Measurements from ENCODE around the gene TSKU. TPM values are rescaled to one million over a fixed set of nuclear protein-coding genes. Genes with fewer than 3 reads are reported as not detected.

TSKU gene
- total RNA-seq, 1 donor: 23.5 TPM

DNA sequence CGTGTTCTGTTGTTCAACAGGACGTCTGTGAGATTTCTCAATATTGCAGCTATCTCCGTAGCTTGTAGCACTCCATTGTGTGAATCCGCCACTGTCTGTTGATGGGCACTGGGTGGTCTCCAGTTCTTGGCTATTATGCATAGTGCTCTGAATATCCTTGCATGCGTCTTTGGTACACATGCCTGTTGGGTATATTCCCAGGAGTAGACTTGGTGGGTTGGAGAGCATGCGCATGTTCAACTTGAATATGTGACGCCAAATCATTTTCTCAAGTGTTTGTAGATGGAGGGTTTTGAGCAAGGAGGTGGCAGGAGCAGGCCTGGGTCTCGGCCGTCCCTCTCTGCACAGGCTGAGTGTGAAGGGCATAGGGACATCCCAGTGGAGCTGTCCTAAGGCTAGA is 24.8 kb upstream of the TSKU start:
- no peak for DNase-seq (ENCODE audit: insufficient read length, low spot score, missing footprints)
- Histone ChIP-seq H3K36me3 (ENCODE audit: insufficient read depth, low read length) (no peaks in the 10 kb centered on the region), H4K20me1 (ENCODE audit: insufficient read depth, low read length) (no peaks in the 10 kb centered on the region), H3K9me3 (ENCODE audit: low read depth, low read length) (no peaks in the 10 kb centered on the region), H2AFZ (ENCODE audit: low read length) (no peak overlapping the region), H3K79me2 (ENCODE audit: insufficient read depth, low read length) (no peaks in the 10 kb centered on the region), H3K4me2 (ENCODE audit: insufficient read depth, low read length) (no peak overlapping the region), H3K27ac (ENCODE audit: low read depth, low read length) (no peak overlapping the region), H3K4me3 (ENCODE audit: insufficient read depth, low read length) (no peak overlapping the region), H3K27me3 (ENCODE audit: insufficient read depth, low read length) (no peaks in the 10 kb centered on the region), H3K4me1 (ENCODE audit: insufficient read depth, low read length) (peaks cover 8% of the 10 kb centered on the region)
- TF ChIP-seq, protein P1, sequence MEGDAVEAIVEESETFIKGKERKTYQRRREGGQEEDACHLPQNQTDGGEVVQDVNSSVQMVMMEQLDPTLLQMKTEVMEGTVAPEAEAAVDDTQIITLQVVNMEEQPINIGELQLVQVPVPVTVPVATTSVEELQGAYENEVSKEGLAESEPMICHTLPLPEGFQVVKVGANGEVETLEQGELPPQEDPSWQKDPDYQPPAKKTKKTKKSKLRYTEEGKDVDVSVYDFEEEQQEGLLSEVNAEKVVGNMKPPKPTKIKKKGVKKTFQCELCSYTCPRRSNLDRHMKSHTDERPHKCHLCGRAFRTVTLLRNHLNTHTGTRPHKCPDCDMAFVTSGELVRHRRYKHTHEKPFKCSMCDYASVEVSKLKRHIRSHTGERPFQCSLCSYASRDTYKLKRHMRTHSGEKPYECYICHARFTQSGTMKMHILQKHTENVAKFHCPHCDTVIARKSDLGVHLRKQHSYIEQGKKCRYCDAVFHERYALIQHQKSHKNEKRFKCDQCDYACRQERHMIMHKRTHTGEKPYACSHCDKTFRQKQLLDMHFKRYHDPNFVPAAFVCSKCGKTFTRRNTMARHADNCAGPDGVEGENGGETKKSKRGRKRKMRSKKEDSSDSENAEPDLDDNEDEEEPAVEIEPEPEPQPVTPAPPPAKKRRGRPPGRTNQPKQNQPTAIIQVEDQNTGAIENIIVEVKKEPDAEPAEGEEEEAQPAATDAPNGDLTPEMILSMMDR (IDR thresholded peaks at IDR 0.05; ENCODE audit: extremely low read depth, low read depth, low read length): no peak

DNA sequence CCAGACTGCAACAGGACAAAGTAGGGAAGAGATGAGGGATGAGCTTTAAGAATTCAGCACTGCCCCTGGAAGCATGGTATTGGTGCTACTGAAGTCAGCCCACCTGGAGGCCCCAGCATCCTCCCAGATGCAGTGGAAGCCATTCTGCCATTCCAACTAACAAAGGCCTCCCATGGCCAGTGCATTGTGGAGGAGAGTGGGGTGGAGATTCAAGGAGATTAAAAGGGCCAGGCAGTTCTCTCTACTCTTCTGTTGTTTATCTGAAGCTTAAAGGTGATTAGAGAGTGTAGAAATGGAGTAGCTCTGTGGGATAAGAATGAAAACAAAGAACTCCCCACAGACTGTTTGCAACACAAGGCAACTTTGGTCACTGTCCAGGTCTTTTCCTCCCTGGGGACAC is 24.1 kb upstream of the TSKU start:
- H3K79me2 ChIP-seq (ENCODE audit: insufficient read depth, low read length): no peaks in the 10 kb centered on the region
- TF ChIP-seq, protein P1 (IDR thresholded peaks at IDR 0.05; ENCODE audit: extremely low read depth, low read depth, low read length): no peak
- no peak overlapping the region for H3K4me3 ChIP-seq (ENCODE audit: insufficient read depth, low read length)
- no peak overlapping the region for H2AFZ ChIP-seq (ENCODE audit: low read length)
- H3K4me2 ChIP-seq (ENCODE audit: insufficient read depth, low read length): no peak overlapping the region
- no peaks in the 10 kb centered on the region for H3K27me3 ChIP-seq (ENCODE audit: insufficient read depth, low read length)
- peaks cover 11% of the 10 kb centered on the region for H3K4me1 ChIP-seq (ENCODE audit: insufficient read depth, low read length)
- H3K9me3 ChIP-seq (ENCODE audit: low read depth, low read length): no peaks in the 10 kb centered on the region
- H3K36me3 ChIP-seq (ENCODE audit: insufficient read depth, low read length): no peaks in the 10 kb centered on the region
- no peak for DNase-seq (ENCODE audit: insufficient read length, low spot score, missing footprints)
- no peak overlapping the region for H3K27ac ChIP-seq (ENCODE audit: low read depth, low read length)
- H4K20me1 ChIP-seq (ENCODE audit: insufficient read depth, low read length): no peaks in the 10 kb centered on the region

DNA sequence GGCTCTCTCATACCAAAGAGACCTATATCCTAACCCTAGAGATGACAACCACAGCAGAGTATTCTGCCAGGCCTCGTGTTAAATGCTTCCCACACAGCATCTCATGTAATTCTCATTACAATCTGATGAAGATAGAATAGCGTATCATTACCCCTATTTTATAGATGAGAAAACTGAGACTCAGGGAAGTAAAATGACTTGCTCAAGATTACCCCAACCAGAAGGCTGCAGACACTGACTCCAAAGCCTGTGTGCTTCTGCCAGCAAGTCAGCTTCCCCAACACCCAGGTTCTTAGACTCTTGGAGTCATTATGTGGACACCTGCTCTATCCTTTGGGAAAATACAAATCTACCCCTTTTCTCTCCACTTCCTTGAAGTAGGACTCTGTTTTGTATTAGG is 23.6 kb upstream of the TSKU start:
- no peaks in the 10 kb centered on the region for H3K9me3 ChIP-seq (ENCODE audit: low read depth, low read length)
- TF ChIP-seq, protein P1 (IDR thresholded peaks at IDR 0.05; ENCODE audit: extremely low read depth, low read depth, low read length): no peak
- H3K36me3 ChIP-seq (ENCODE audit: insufficient read depth, low read length): no peaks in the 10 kb centered on the region
- H3K27me3 ChIP-seq (ENCODE audit: insufficient read depth, low read length): no peaks in the 10 kb centered on the region
- no peak for DNase-seq (ENCODE audit: insufficient read length, low spot score, missing footprints)
- no peak overlapping the region for H3K4me2 ChIP-seq (ENCODE audit: insufficient read depth, low read length)
- no peaks in the 10 kb centered on the region for H4K20me1 ChIP-seq (ENCODE audit: insufficient read depth, low read length)
- H3K27ac ChIP-seq (ENCODE audit: low read depth, low read length): no peak overlapping the region
- H3K79me2 ChIP-seq (ENCODE audit: insufficient read depth, low read length): no peaks in the 10 kb centered on the region
- H3K4me3 ChIP-seq (ENCODE audit: insufficient read depth, low read length): no peak overlapping the region
- H3K4me1 ChIP-seq (ENCODE audit: insufficient read depth, low read length): peaks cover 15% of the 10 kb centered on the region
- H2AFZ ChIP-seq (ENCODE audit: low read length): no peak overlapping the region

DNA sequence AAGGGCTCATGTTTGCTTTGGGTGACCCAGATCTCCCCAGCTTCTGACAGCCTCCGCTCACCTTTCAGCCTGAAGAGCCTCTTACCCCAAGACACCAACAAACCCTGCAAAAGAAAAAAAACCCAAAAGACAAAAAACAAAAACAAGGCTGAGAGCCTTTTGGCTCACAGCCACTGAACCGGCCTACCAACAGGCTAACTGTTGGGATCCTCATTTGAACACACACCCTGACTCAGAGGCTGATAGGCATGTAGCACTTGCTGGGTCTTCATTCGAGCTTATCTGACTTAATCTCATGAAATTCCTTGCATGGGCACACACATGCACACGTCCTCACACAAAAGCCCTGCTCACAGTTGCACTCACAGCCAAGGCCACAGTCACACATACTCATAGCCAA is 22.9 kb upstream of the TSKU start:
- Histone ChIP-seq H3K4me2 (ENCODE audit: insufficient read depth, low read length) (no peak overlapping the region), H3K36me3 (ENCODE audit: insufficient read depth, low read length) (no peaks in the 10 kb centered on the region), H3K9me3 (ENCODE audit: low read depth, low read length) (no peaks in the 10 kb centered on the region), H3K4me3 (ENCODE audit: insufficient read depth, low read length) (no peak overlapping the region), H4K20me1 (ENCODE audit: insufficient read depth, low read length) (no peaks in the 10 kb centered on the region), H3K27me3 (ENCODE audit: insufficient read depth, low read length) (no peaks in the 10 kb centered on the region), H3K27ac (ENCODE audit: low read depth, low read length) (no peak overlapping the region), H2AFZ (ENCODE audit: low read length) (no peak overlapping the region), H3K79me2 (ENCODE audit: insufficient read depth, low read length) (no peaks in the 10 kb centered on the region), H3K4me1 (ENCODE audit: insufficient read depth, low read length) (peaks cover 15% of the 10 kb centered on the region)
- TF ChIP-seq, protein P1 (IDR thresholded peaks at IDR 0.05; ENCODE audit: extremely low read depth, low read depth, low read length): no peak
- DNase-seq (ENCODE audit: insufficient read length, low spot score, missing footprints): no peak
